G401.6 (cell line): ENCODE measurements around the gene DBX2.
"Not testable (repeated sequence)": the region's sequence is repeated elsewhere in the genome, so short reads cannot be mapped to it uniquely, and the experiment has no call there.

Experiments used
- FAIRE-seq: peaks from 2 replicates; lab custom pipeline; 2012; peaks lifted over from hg19 to GRCh38; lab: Jason Lieb, UNC

The DBX2 gene

GRCh38 chr12:45010059-45010458, 40.8 kb downstream of the DBX2 start:
- FAIRE-seq: no peak

DNA sequence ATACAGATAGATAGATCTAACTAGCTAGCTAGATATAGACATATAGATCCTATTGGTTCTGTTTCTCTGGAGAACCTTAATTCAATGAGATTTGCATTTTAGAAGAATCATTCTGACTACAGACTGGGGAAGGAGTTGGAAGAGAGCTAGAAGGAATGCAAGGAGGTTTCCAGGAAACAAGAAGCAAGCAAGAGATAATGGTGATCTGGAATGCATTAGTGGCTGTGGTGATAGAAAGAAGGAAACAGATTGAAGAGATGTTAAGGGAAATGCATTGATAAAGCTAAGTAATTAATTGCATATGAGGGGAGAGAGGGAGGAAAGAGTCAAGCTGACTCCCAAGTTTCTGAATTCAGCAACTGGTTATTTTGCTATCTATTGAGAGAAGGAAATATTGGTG, 42.7 kb downstream of the DBX2 start:
- FAIRE-seq: no peak

- FAIRE-seq: no peak
Measured at GRCh38 chr12:44999355-44999754, 51.5 kb downstream of the DBX2 start.

DNA sequence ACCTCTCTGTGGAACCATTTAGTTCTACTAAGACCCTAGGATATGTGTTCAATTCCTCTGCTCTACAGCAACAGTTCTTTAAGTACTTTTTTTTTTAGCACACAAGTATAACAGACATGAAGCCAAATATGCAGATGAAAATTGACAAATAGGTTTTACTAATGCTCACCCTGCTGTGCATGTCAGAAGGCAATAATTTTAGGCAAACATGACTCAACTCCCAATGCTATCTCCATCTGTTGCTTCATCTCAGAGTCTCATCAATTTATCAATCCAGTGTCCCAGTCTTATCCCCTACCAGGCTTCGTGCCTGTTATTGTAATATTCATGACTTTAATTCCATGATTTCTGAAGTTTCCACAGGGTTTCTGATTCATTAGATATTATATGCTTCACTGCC, 57.7 kb downstream of the DBX2 start:
- no peak for FAIRE-seq

DNA sequence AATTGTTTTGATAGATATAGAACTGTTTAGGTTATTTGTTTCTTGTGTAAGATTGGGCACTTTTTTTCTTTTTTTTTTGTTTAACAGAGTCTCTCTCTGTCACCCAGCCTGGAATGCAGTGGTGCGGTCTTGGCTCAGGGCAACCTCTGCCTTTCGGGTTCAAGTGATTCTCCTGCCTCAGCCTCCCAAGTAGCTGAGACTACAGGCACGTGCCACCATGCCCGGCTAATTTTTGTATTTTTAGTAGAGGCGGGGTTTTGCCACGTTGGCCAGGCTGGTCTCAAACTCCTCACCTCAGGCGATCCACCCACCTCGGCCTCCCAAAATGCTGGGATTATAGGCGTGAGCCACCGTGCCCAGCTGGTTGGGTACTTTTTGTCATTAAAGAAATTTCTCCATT, 66.0 kb downstream of the DBX2 start:
- not testable (repeated sequence) for FAIRE-seq

DNA sequence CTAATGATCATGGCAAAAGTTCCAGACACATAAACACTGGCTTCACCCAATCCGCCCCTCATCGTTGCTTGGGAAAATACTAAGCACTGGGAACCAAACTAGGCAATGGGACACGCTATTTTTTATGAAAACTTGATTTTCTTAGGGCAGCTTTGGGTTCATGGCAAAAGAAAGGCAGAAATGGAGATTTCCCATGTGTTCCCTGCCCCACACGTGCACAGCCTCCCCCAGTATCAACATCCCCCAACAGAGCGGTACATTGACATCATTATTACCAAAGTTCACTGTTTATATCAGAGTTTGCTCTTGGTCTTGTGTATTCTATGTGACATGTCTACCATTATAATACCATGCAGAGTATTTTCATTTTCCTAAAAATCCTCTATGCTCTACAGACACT, 71.0 kb downstream of the DBX2 start:
- no peak for FAIRE-seq

DNA sequence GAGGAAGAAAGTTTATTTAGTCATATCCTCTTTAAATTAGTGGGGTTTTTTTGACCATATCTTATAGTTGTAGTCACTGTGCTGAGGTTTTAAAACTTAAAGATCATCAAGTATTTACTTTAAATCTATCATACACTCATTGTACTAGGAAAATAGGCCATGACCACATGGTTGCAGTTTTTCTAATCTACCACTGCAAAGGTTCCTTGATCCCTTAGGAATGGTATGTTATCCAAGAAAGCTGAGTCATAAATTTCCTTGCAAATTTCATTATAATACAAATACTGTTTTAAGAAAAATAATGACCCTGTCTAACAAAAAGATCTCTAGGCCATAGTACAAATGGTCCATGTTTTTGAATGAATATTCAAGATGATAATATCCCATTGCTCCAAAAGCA, 74.7 kb downstream of the DBX2 start:
- no peak for FAIRE-seq

DNA sequence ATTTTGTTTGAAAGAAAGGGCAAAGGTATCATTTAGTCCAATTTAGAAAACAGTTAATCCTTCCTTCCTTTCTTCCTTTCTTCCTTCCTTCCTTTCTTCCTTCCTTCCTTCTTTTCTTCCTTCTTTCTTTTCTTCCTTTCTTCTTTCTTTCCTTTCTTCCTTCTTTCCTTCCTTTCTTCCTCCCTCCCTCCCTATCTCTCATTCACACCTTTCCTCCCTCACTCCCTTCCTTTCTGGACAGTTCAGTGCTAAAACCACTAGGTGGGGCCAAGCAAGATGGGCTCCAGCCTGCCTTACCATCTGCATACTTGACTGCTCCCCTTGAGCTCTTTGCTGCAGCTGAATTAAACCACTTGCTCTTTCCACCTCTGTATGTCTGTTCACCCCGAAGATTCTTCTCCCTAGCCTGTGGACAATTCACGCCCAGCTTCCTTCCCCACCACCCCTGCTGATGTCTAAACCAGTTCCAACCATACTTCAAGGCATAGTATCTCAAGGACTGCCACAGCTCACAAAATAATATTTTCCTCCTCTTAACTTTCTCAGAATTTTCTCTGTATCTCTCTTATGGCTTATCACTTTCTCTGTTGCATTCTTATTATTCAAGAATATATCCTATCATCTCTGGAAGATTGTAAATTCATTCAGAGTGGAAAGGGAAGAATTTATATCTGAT, 78.0 kb downstream of the DBX2 start:
- no peak for FAIRE-seq

DNA sequence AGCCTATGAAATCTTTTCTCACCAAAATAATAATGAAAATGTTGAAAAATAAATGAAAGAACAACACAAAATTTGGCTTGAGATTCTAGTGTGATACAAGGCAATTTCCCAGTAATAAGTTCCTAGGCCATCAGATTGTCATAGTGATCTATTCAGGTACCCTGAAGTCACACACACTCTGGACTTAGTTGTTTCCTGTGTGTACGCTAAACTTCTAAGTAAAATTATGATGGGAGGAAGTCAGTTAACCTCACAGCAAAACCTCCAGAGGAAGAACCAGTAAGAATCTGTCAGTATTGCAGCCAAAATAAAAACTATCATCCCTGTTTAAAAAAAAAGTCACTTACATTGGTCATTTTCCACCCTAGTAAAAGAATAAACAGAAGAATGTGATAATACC, 81.9 kb downstream of the DBX2 start:
- FAIRE-seq: no peak
